GM12878 (cell line): ENCODE measurements around the gene CACNA1S. TPM values are rescaled to one million over a fixed set of nuclear protein-coding genes. Genes with fewer than 3 reads are reported as not detected.

Experiments used
- ATAC-seq: fragments of 200-7000 bp; cut with Tn5 transposase; 3 replicates; pipeline ENCODE4 v1.9.1; 2020; ENCODE audit warnings: mild to moderate bottlenecking, moderate library complexity
- BruUV-seq: library from RNA; stranded (reverse); fragments of 400-500 nt; replicated peaks from 2 replicates; lab custom pipeline; 2021; lab: Mats Ljungman, UMichigan
- CTCF ChIA-PET: fragments of 300-600 bp; sonication (Branson Sonifier 250); formaldehyde crosslinking; extraction: SDS; loops from one replicate; lab custom pipeline; 2021; ENCODE audit warnings: inconsistent platforms; lab: Yijun Ruan, JAX
- POLR2A ChIA-PET: fragments of 350-600 bp; formaldehyde crosslinking; extraction: SDS; loops from one replicate; lab custom pipeline; 2021; ENCODE audit warnings: inconsistent platforms; lab: Charles Lee
- RAD21 ChIA-PET: fragments of 300-600 bp; sonication (Branson Sonifier 250); formaldehyde crosslinking; loops from one replicate; lab custom pipeline; 2023; ENCODE audit warnings: antibody characterized with exemption; ENCODE audit not compliant: unreplicated experiment; lab: Charles Lee
- SMC1A ChIA-PET: fragments of 300-600 bp; sonication (Branson Sonifier 250); formaldehyde crosslinking; loops from one replicate; lab custom pipeline; 2023; ENCODE audit not compliant: unreplicated experiment, uncharacterized antibody; lab: Charles Lee
- DNase-seq: peaks from one replicate; pipeline ENCODE4 v3.0.0-alpha.2; 2011; ENCODE audit warnings: low read depth, low spot score
- FAIRE-seq: peaks from 3 replicates; lab custom pipeline; 2011; peaks lifted over from hg19 to GRCh38; lab: Jason Lieb, UNC
- H2AFZ ChIP-seq: 2 replicates; pipeline ENCODE4 v1.6.0; 2011; ENCODE audit warnings: low read depth, low read length, control low read depth; ENCODE audit not compliant: control insufficient read depth
- H3K27ac ChIP-seq: 2 replicates; pipeline ENCODE4 v1.5.1; 2011; ENCODE audit warnings: control low read depth; ENCODE audit not compliant: control insufficient read depth, insufficient read depth
- H3K27me3 ChIP-seq, 2 experiments: replicated peaks in 1 of 2; 2 replicates each; pipeline versions ENCODE4 v1.6.0 to v1.6.1; 2011; ENCODE audit warnings: low read length in 1 of 2; ENCODE audit not compliant: control insufficient read depth in 2 of 2, insufficient read depth in 2 of 2
- H3K36me3 ChIP-seq, 2 experiments: 2 replicates each; pipeline ENCODE4 v1.5.1; 2011; ENCODE audit warnings: low read length in 1 of 2; ENCODE audit not compliant: control insufficient read depth in 2 of 2, insufficient read depth in 2 of 2
- H3K4me1 ChIP-seq: 2 replicates; pipeline ENCODE4 v1.6.1; 2011; ENCODE audit warnings: mild to moderate bottlenecking, low read length, moderate library complexity, mixed read lengths; ENCODE audit not compliant: control insufficient read depth, insufficient read depth
- H3K4me2 ChIP-seq: 2 replicates; pipeline ENCODE4 v1.6.0; 2011; ENCODE audit warnings: control low read depth; ENCODE audit not compliant: control insufficient read depth, insufficient read depth
- H3K4me3 ChIP-seq: fragments of 200-600 bp; sonication (generic); 2 replicates; pipeline ENCODE4 v1.5.1; 2016
- H3K79me2 ChIP-seq: 2 replicates; pipeline ENCODE4 v1.6.0; 2011; ENCODE audit warnings: low read length; ENCODE audit not compliant: control insufficient read depth, insufficient read depth
- H3K9ac ChIP-seq: 2 replicates; pipeline ENCODE4 v1.8.0; 2011; ENCODE audit warnings: low read length, control low read depth, mixed read lengths; ENCODE audit not compliant: control insufficient read depth, insufficient read depth
- H3K9me3 ChIP-seq: replicated peaks from 3 replicates; pipeline ENCODE4 v1.5.1; 2011; ENCODE audit warnings: mild to moderate bottlenecking, low read length; ENCODE audit not compliant: control insufficient read depth, insufficient read depth
- H4K20me1 ChIP-seq: 2 replicates; pipeline ENCODE4 v1.6.0; 2011; ENCODE audit not compliant: control insufficient read depth, insufficient read depth
- CBX5 ChIP-seq: sonication (generic); IDR thresholded peaks from 2 replicates; pipeline ENCODE4 v1.6.1; 2016; ENCODE audit warnings: low read depth, moderate library complexity, mild to moderate bottlenecking, inconsistent platforms
- CEBPB ChIP-seq, 2 experiments: fragments of 150-350 bp in 1 of 2; IDR thresholded peaks; 2 replicates each; pipeline ENCODE4 v1.6.1; 2012 to 2014; ENCODE audit warnings: low read depth in 2 of 2, low read length in 2 of 2, borderline replicate concordance in 1 of 2, inconsistent platforms in 1 of 2
- EGR1 ChIP-seq, 2 experiments: IDR thresholded peaks; 1 replicate in 1 of 2; 2 replicates in 1 of 2; pipeline ENCODE4 v1.6.1; 2011 to 2012; ENCODE audit warnings: low read depth in 2 of 2, low read length in 2 of 2, borderline replicate concordance in 1 of 2, mild to moderate bottlenecking in 1 of 2, moderate library complexity in 1 of 2
- FOS ChIP-seq: IDR thresholded peaks from 3 replicates; pipeline ENCODE4 v1.6.1; 2011; ENCODE audit warnings: borderline replicate concordance; ENCODE audit not compliant: insufficient read length; ENCODE audit errors: extremely low read depth
- IKZF1 ChIP-seq: fragments of 450-650 bp; conservative IDR thresholded peaks from 2 replicates; pipeline ENCODE4 v1.6.1; 2017; ENCODE audit warnings: antibody characterized with exemption, mild to moderate bottlenecking
- KAT2A ChIP-seq: conservative IDR thresholded peaks from 2 replicates; pipeline ENCODE4 v1.6.1; 2011; ENCODE audit warnings: low read depth, low read length; ENCODE audit not compliant: control insufficient read depth
- KDM1A ChIP-seq: fragments of 200-600 bp; sonication (generic); IDR thresholded peaks from 2 replicates; pipeline ENCODE4 v1.6.1; 2016; ENCODE audit warnings: borderline replicate concordance
- MYB ChIP-seq: fragments of 150-350 bp; IDR thresholded peaks from 2 replicates; pipeline ENCODE4 v1.6.1; 2014; ENCODE audit warnings: mild to moderate bottlenecking, low read depth, low read length, borderline replicate concordance
- NFXL1 ChIP-seq: fragments of 450-650 bp; IDR thresholded peaks from 2 replicates; pipeline ENCODE4 v1.6.1; 2017; ENCODE audit warnings: antibody characterized with exemption, mild to moderate bottlenecking, borderline replicate concordance
- POLR2AphosphoS5 ChIP-seq: IDR thresholded peaks from 2 replicates; pipeline ENCODE4 v1.6.1; 2011; ENCODE audit warnings: mild to moderate bottlenecking, low read length, inconsistent platforms
- RAD51 ChIP-seq: fragments of 450-650 bp; IDR thresholded peaks from 2 replicates; pipeline ENCODE4 v1.6.1; 2016; ENCODE audit warnings: moderate library complexity, mild to moderate bottlenecking, inconsistent platforms
- REST ChIP-seq: IDR thresholded peaks from 2 replicates; pipeline ENCODE4 v1.6.1; 2012; ENCODE audit warnings: mild to moderate bottlenecking, low read depth, low read length
- RUNX3 ChIP-seq: IDR thresholded peaks from 2 replicates; pipeline ENCODE4 v1.6.1; 2012; ENCODE audit warnings: low read length, inconsistent platforms
- SREBF1 ChIP-seq: IDR thresholded peaks from 2 replicates; pipeline ENCODE4 v1.6.1; 2012; ENCODE audit warnings: mild to moderate bottlenecking, low read length
- SRF ChIP-seq, 2 experiments: IDR thresholded peaks; 2 replicates each; pipeline ENCODE4 v1.6.1; 2011; ENCODE audit warnings: low read depth in 2 of 2, low read length in 2 of 2, mild to moderate bottlenecking in 1 of 2, moderate library complexity in 1 of 2
- SUZ12 ChIP-seq: fragments of 200-600 bp; sonication (generic); IDR thresholded peaks from one replicate; pipeline ENCODE4 v1.6.1; 2018; ENCODE audit warnings: antibody characterized with exemption, mild to moderate bottlenecking; ENCODE audit not compliant: unreplicated experiment
- WGBS: methylation state at CpG from one replicate; pipeline ENCODE4 v1.1.6; 2016; ENCODE audit warnings: low lambda C conversion rate; ENCODE audit not compliant: insufficient replicate concordance, insufficient coverage; ENCODE audit errors: missing lambda C conversion rate; 5-methylcytosine and 5-hydroxymethylcytosine counted together
- in situ Hi-C: fragments of 300-500 bp; cut with MboI; formaldehyde crosslinking; loops from 9 replicates; pipeline ENCODE4 v1.14.3; 2018; ENCODE audit warnings: mixed read lengths
- intact Hi-C: fragments of 100-400 bp; cut with micrococcal nuclease; formaldehyde crosslinking; loops from one replicate; pipeline ENCODE4 v1.14.2; 2022; ENCODE audit not compliant: unreplicated experiment
- polyA plus RNA-seq, 11 experiments: library from polyadenylated mRNA; depleted of rRNA in 4 of 11; unstranded in 6 of 11; stranded (reverse) in 5 of 11; fragments of >200 nt; fragmentation: Nextera tagmentation in 4 of 11; fragmentation: Illumina TruSeq in 1 of 11; extraction: Ambion mirVana in 4 of 11; extraction: Trizol in 1 of 11; gene quantifications; 1 replicate in 1 of 11; 2 replicates in 10 of 11; pipeline versions ENCODE4 v1.2.1 to v1.2.3, GENCODE V29; 2011 to 2016; ENCODE audit warnings: inconsistent platforms in 2 of 11, missing spikeins in 2 of 11, low read depth in 1 of 11
- total RNA-seq, 4 experiments: library from RNA; depleted of rRNA in 3 of 4; stranded (reverse); fragments of >200 nt in 3 of 4; fragmentation: Illumina TruSeq in 1 of 4; extraction: Trizol in 1 of 4; gene quantifications; 2 replicates each; pipeline versions ENCODE4 v1.2.1 to v1.2.3, GENCODE V29; 2013 to 2021

The CACNA1S gene
- total and polyA plus RNA-seq, 10 of the 15 experiments (the other 5 are each of a cell fraction or from before 2014, with no cell fraction given): under 0.01 to 0.04 (median 0.02) TPM; not detected in 6

- TF ChIP-seq EGR1 (IDR thresholded peaks at IDR 0.05; ENCODE audit: borderline replicate concordance in 1 of 2, low read depth in 2 of 2, low read length in 2 of 2): no peak
- no peak for TF ChIP-seq RAD51
- no peak for TF ChIP-seq NFXL1
- no peak for TF ChIP-seq RUNX3
- TF ChIP-seq REST: no peak
- TF ChIP-seq, all 136 proteins: peak for 0
Observed at GRCh38 chr1:201039876-201040275, 72.3 kb downstream of the CACNA1S start (continued).

- ChIA-PET RAD21 (interaction anchor here (0.9 to 12.4 kb wide), 2 partner anchors 11 to 68 kb away, joined by 3 to 128 read pairs; no protein-coding TSS in a partner anchor), POLR2A (interaction anchor here (1.2 to 1.6 kb wide), 2 partner anchors 13 to 68 kb away, joined by 3 to 5 read pairs; no protein-coding TSS in a partner anchor), SMC1A (interaction anchor here (1.1 to 6.0 kb wide), 5 partner anchors 15 to 67 kb away, joined by 3 to 91 read pairs (median 18); partner anchors contain the start of gene KIF21B)
- Histone ChIP-seq H3K4me3 (no peak overlapping the region), H3K36me3 (no peaks in the 10 kb centered on the region), H3K9me3 (no peaks in the 10 kb centered on the region), H3K27me3 (no peaks in the 10 kb centered on the region), H3K4me1 (no peaks in the 10 kb centered on the region), H2AFZ (no peak overlapping the region), H4K20me1 (no peaks in the 10 kb centered on the region), H3K79me2 (no peaks in the 10 kb centered on the region)
- intact Hi-C loops: no loop called here
- ATAC-seq: no peak
- DNase-seq: no peak
- FAIRE-seq: no peak
- in situ Hi-C loops: no loop called here
- TF ChIP-seq MYB (no peak), KAT2A (no peak), NFXL1 (no peak), FOS (no peak), POLR2AphosphoS5 (no peak), KDM1A (no peak), REST (no peak), SREBF1 (no peak), CBX5 (no peak), SRF (IDR thresholded peaks at IDR 0.05; ENCODE audit: low read depth in 2 of 2, low read length in 2 of 2) (no peak), IKZF1 (no peak), SUZ12 (no peak), CEBPB (IDR thresholded peaks at IDR 0.05; ENCODE audit: borderline replicate concordance in 1 of 2, low read depth in 2 of 2, low read length in 2 of 2) (no peak)
- TF ChIP-seq, all 136 proteins: peak for 0
- Histone ChIP-seq H3K9ac (no peak overlapping the region), H3K4me2 (no peak overlapping the region), H3K27ac (no peak overlapping the region)
- CTCF ChIA-PET: interaction anchor here (0.9 to 18.1 kb wide), 9 partner anchors 17 to 481 kb away, joined by 3 to 250 read pairs (median 5); partner anchors contain the start of gene KIF21B
- BruUV-seq: no TSS peak
- 70% methylated on average over 2 of the region's 2 CpGs for WGBS
Observed at GRCh38 chr1:201039418-201039817, 72.8 kb downstream of the CACNA1S start.
